B cell (primary cell): ENCODE results near the gene CLASRP. TPM values are rescaled to one million over a fixed set of nuclear protein-coding genes. Genes with fewer than 3 reads are reported as not detected.

Source experiments
- ATAC-seq: fragments of 200-7000 bp; cut with Tn5 transposase; one replicate; pipeline ENCODE4 v1.10.0; 2021; ENCODE audit warnings: low read depth, mild to moderate bottlenecking, moderate number of reproducible peaks, moderate library complexity
- CTCF ChIA-PET: fragments of 350-600 bp; sonication (Branson Sonifier 250); formaldehyde crosslinking; loops from one replicate; lab custom pipeline; 2021; ENCODE audit warnings: antibody characterized with exemption, inconsistent platforms; lab: Charles Lee
- POLR2A ChIA-PET: fragments of 350-600 bp; sonication (Branson Sonifier 250); formaldehyde crosslinking; loops from one replicate; lab custom pipeline; 2021; ENCODE audit warnings: antibody characterized with exemption; lab: Charles Lee
- DNase-seq: peaks from one replicate; pipeline ENCODE4 v3.0.0; 2013
- H2AFZ ChIP-seq: 2 replicates; pipeline ENCODE4 v1.6.1; 2012; ENCODE audit warnings: mild to moderate bottlenecking, low read depth, low read length; ENCODE audit not compliant: insufficient read depth, poor library complexity, severe bottlenecking
- H3K27ac ChIP-seq, 2 donors: 1 replicate in 1 of 2; 2 replicates in 1 of 2; pipeline ENCODE4 v1.5.1; 2012 to 2013; ENCODE audit warnings: low read length in 2 of 2, mild to moderate bottlenecking in 2 of 2, moderate library complexity in 1 of 2
- H3K27me3 ChIP-seq, 4 experiments: fragments of 200-600 bp in 1 of 4; sonication (generic) in 1 of 4; replicated peaks in 1 of 4; 1 replicate in 2 of 4; 2 replicates in 2 of 4; pipeline versions ENCODE4 v1.6.1 to v1.7.0; 2013 to 2016; ENCODE audit warnings: low read length in 3 of 4, mild to moderate bottlenecking in 2 of 4, mixed read lengths in 1 of 4, moderate library complexity in 1 of 4; ENCODE audit not compliant: insufficient read depth in 4 of 4, control insufficient read depth in 3 of 4; ENCODE audit errors: control extremely low read depth in 1 of 4
- H3K36me3 ChIP-seq, 2 experiments: replicated peaks in 1 of 2; 1 replicate in 1 of 2; 2 replicates in 1 of 2; pipeline versions ENCODE4 v1.6.1 to v1.7.1; 2013; ENCODE audit warnings: low read length in 1 of 2; ENCODE audit not compliant: insufficient read depth in 2 of 2, control insufficient read depth in 1 of 2; ENCODE audit errors: control extremely low read depth in 1 of 2, extremely low read depth in 1 of 2
- H3K4me1 ChIP-seq, 2 donors: fragments of 200-600 bp in 1 of 2; sonication (generic) in 1 of 2; 1 replicate in 1 of 2; 2 replicates in 1 of 2; pipeline versions ENCODE4 v1.5.1 to v1.6.1; 2013 to 2017; ENCODE audit warnings: low read length in 2 of 2; ENCODE audit not compliant: control insufficient read depth in 2 of 2, insufficient read depth in 2 of 2
- H3K4me2 ChIP-seq: replicated peaks from 2 replicates; pipeline ENCODE3; 2012; ENCODE audit warnings: mild to moderate bottlenecking, low read depth, low read length; ENCODE audit not compliant: poor library complexity, severe bottlenecking
- H3K4me3 ChIP-seq, 5 experiments: fragments of 200-600 bp in 1 of 5; sonication (generic) in 1 of 5; 1 replicate in 3 of 5; 2 replicates in 2 of 5; pipeline versions ENCODE4 v1.5.1 to v1.7.0; 2011 to 2016; ENCODE audit warnings: low read length in 4 of 5, mild to moderate bottlenecking in 4 of 5, low read depth in 2 of 5, control low read depth in 1 of 5, moderate library complexity in 1 of 5; ENCODE audit not compliant: insufficient read depth in 1 of 5; ENCODE audit errors: control extremely low read depth in 1 of 5, extremely low read depth in 1 of 5
- H3K79me2 ChIP-seq: fragments of 200-600 bp; sonication (generic); one replicate; pipeline ENCODE4 v1.6.0; 2016; ENCODE audit warnings: low read length; ENCODE audit not compliant: control insufficient read depth, insufficient read depth
- H3K9ac ChIP-seq: fragments of 200-600 bp; sonication (generic); 2 replicates; pipeline ENCODE4 v1.6.1; 2017; ENCODE audit warnings: mild to moderate bottlenecking, low read length, moderate library complexity
- H3K9me3 ChIP-seq, 3 donors: one replicate each; pipeline versions ENCODE4 v1.6.1 to v1.7.1; 2013; ENCODE audit warnings: low read length in 2 of 3; ENCODE audit not compliant: control insufficient read depth in 2 of 3, insufficient read depth in 1 of 3; ENCODE audit errors: control extremely low read depth in 1 of 3
- H4K20me1 ChIP-seq: 2 replicates; pipeline ENCODE4 v1.6.0; 2012; ENCODE audit warnings: mild to moderate bottlenecking, low read length; ENCODE audit not compliant: insufficient read depth, control insufficient read depth, poor library complexity, severe bottlenecking
- H3K27ac Mint-ChIP-seq: one replicate; pipeline ENCODE4 v1.8.0; 2021; ENCODE audit warnings: mixed read lengths
- H3K27me3 Mint-ChIP-seq: one replicate; pipeline ENCODE4 v1.8.0; 2021; ENCODE audit warnings: mixed read lengths
- H3K4me1 Mint-ChIP-seq: one replicate; pipeline ENCODE4 v1.8.0; 2021; ENCODE audit warnings: mixed read lengths
- H3K4me3 Mint-ChIP-seq: one replicate; pipeline ENCODE4 v1.8.0; 2021; ENCODE audit warnings: mixed read lengths
- H3K9me3 Mint-ChIP-seq: one replicate; pipeline ENCODE4 v1.8.0; 2022; ENCODE audit warnings: mixed read lengths; ENCODE audit not compliant: insufficient read depth
- EZH2 ChIP-seq: IDR thresholded peaks from 2 replicates; pipeline ENCODE4 v1.6.1; 2012; ENCODE audit warnings: borderline replicate concordance, low read depth, mild to moderate bottlenecking, moderate library complexity, low read length; ENCODE audit not compliant: insufficient read depth, poor library complexity, severe bottlenecking
- WGBS: methylation state at CpG from one replicate; pipeline ENCODE4 v1.1.5; 2013; ENCODE audit warnings: missing lambda C conversion rate; ENCODE audit not compliant: insufficient coverage; 5-methylcytosine and 5-hydroxymethylcytosine counted together
- intact Hi-C: fragments of 100-400 bp; cut with micrococcal nuclease; formaldehyde crosslinking; loops from one replicate; pipeline ENCODE4 v1.10.0; 2022
- polyA plus RNA-seq: library from polyadenylated mRNA; depleted of rRNA; stranded (reverse); fragments of >200 nt; gene quantifications from 2 replicates; pipeline ENCODE4 v1.2.3, GENCODE V29; 2012
- total RNA-seq, 2 donors: library from RNA; stranded (reverse); fragments of 120-200 nt in 1 of 2; gene quantifications; 1 replicate in 1 of 2; 2 replicates in 1 of 2; pipeline versions ENCODE4 v1.2.3 to v1.2.4, GENCODE V29; 2013 to 2022
- TF ChIP-seq, protein P1 (sequence below): fragments of 200-600 bp; IDR thresholded peaks from one replicate; pipeline ENCODE4 v1.8.0; 2022; ENCODE audit warnings: antibody characterized with exemption, mild to moderate bottlenecking

Gene CLASRP
- total and polyA plus RNA-seq, 2 donors (not counting 1 experiment from before 2014, with no cell fraction given), result 234 to 285 TPM

DNA sequence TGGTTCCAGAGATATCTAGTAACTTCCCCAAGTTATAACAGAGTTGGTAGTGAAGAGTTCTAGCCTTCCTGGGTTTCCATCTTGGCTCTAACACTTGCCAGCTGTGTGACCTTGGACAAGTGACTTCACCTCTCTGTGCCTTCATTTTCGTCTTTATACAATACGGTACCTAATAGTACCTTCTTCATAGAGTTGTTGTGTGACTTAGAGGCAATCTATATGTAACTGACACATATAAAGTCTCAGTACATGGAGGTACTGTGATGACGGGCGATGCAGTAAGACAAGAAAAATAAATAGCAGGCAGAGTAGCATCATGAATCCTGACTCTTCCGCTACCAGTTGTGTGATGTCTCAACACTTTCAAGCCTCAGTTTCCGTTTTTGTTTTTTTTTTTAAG lies 8.0 kb upstream of the CLASRP start:
- ChIA-PET CTCF (no interaction called here), POLR2A (no interaction called here)
- Histone ChIP-seq H3K9ac (no peak overlapping the region), H3K9me3 (peaks cover 0 to 5% (median 0%) of the 10 kb centered on the region in 3 donors), H3K79me2 (peaks cover 27% of the 10 kb centered on the region), H3K36me3 (peaks cover 15 to 72% of the 10 kb centered on the region in 2 experiments), H3K4me2 (no peak overlapping the region), H3K4me1 (no peaks in the 10 kb centered on the region), H2AFZ (no peak overlapping the region), H3K27me3 (no peaks in the 10 kb centered on the region), H4K20me1 (no peaks in the 10 kb centered on the region), H3K27ac (no peak overlapping the region), H3K4me3 (no peak overlapping the region)
- Mint-ChIP-seq H3K27ac (no peak overlapping the region), H3K9me3 (no peaks in the 10 kb centered on the region), H3K4me1 (peaks cover 2% of the 10 kb centered on the region), H3K27me3 (no peaks in the 10 kb centered on the region), H3K4me3 (no peak overlapping the region)
- intact Hi-C loops, result no loop called here
- 100% methylated on average over 4 of the region's 6 CpGs for WGBS
- ATAC-seq (no peak), DNase-seq (no peak)
- TF ChIP-seq, protein P1, sequence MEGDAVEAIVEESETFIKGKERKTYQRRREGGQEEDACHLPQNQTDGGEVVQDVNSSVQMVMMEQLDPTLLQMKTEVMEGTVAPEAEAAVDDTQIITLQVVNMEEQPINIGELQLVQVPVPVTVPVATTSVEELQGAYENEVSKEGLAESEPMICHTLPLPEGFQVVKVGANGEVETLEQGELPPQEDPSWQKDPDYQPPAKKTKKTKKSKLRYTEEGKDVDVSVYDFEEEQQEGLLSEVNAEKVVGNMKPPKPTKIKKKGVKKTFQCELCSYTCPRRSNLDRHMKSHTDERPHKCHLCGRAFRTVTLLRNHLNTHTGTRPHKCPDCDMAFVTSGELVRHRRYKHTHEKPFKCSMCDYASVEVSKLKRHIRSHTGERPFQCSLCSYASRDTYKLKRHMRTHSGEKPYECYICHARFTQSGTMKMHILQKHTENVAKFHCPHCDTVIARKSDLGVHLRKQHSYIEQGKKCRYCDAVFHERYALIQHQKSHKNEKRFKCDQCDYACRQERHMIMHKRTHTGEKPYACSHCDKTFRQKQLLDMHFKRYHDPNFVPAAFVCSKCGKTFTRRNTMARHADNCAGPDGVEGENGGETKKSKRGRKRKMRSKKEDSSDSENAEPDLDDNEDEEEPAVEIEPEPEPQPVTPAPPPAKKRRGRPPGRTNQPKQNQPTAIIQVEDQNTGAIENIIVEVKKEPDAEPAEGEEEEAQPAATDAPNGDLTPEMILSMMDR, result no peak
- no peak for TF ChIP-seq EZH2

DNA sequence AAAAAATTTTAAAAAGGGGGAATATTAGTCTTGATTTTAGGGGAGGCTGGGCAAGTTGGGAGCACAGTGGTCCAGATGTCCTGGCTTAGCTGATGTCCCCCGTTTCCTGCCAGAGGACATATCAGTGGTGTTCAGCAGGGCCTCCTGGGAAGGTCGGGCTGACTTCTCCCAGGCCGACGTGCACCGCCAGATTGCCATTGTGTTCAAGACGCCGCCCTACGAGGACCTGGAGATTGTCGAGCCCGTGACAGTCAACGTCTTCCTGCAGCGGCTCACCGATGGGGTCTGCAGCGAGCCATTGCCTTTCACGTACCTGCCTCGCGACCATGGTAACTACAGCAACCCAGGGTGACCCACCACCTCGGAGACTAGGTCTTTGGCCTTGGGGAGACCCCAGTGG lies 6.4 kb upstream of the CLASRP start:
- H3K27ac ChIP-seq, result no peak overlapping the region
- WGBS, result 99% methylated on average over 18 of the region's 18 CpGs
- peaks cover 0 to 6% (median 0%) of the 10 kb centered on the region in 3 donors for H3K9me3 ChIP-seq
- H3K27ac Mint-ChIP-seq, result no peak overlapping the region
- ChIA-PET POLR2A (no interaction called here), CTCF (interaction anchor here (0.8 to 0.9 kb wide), 2 partner anchors 10 to 19 kb away, joined by 3 read pairs; no protein-coding TSS in a partner anchor)
- peaks cover 17 to 83% of the 10 kb centered on the region in 2 experiments for H3K36me3 ChIP-seq
- H3K79me2 ChIP-seq, result peaks cover 19% of the 10 kb centered on the region
- H2AFZ ChIP-seq, result no peak overlapping the region
- H3K4me3 Mint-ChIP-seq, result no peak overlapping the region
- no peaks in the 10 kb centered on the region for H3K4me1 Mint-ChIP-seq
- no peaks in the 10 kb centered on the region for H3K4me1 ChIP-seq
- no peaks in the 10 kb centered on the region for H3K9me3 Mint-ChIP-seq
- no peak overlapping the region for H3K4me2 ChIP-seq
- H4K20me1 ChIP-seq, result no peaks in the 10 kb centered on the region
- no peak for ATAC-seq
- no peaks in the 10 kb centered on the region for H3K27me3 ChIP-seq
- no peak overlapping the region for H3K9ac ChIP-seq
- intact Hi-C loops, result no loop called here
- peak; percentile 33 for DNase-seq
- no peak overlapping the region for H3K4me3 ChIP-seq
- no peaks in the 10 kb centered on the region for H3K27me3 Mint-ChIP-seq
- no peak for TF ChIP-seq EZH2
- TF ChIP-seq, protein P1, result no peak
